A549 treated with AZD2906 at 1 μM for 4 hours (cell line): ENCODE results near the gene KIAA0408. TPM values are rescaled to one million over a fixed set of nuclear protein-coding genes. Genes with fewer than 3 reads are reported as not detected.

ENCODE experiments used
- total RNA-seq: library from RNA; stranded (reverse); fragments of 200-300 nt; extraction: Qiagen RNA extraction; gene quantifications from 5 replicates; pipeline ENCODE4 v1.2.3, GENCODE V29; 2022

Gene KIAA0408
- total RNA-seq = 5.1 to 5.8 TPM (median 5.6 TPM) in 5 replicates

DNA sequence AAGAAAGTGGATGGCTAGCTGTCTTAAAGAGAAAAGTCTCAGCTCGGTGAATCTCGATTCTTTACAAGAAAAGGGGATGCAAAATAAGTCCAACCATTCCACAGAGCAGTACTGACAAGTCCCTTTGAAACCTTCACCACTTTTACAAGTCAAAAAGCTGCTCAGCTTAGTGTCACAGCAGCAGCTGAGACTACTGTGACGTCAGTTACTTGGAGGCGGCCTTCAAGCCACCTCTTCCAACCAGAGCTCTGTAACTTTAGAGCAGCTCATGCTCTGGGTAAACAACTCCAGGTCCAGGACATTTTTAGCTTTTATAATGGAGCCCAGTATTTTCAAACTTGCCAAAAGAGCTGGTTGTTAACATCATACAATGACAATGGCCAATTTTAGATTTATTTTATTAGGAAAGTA lies at the start of gene KIAA0408:
KIAA0408 (minus strand) TSS at position 159 of the 411 bp plus-strand sequence. CDS start 5,408 bp downstream, outside the sequence.

Other genes with a start within 250 kb of the KIAA0408 start
- gene RNF146, start 192.5 kb downstream of the KIAA0408 start, total RNA-seq = 10.2 to 12.2 TPM (median 10.9 TPM) in 5 replicates
- 31.3 to 57.7 TPM (median 34.1 TPM) in 5 replicates for gene ECHDC1, start 115.8 kb downstream of the KIAA0408 start, total RNA-seq
- gene C6orf58, start 117.8 kb upstream of the KIAA0408 start, total RNA-seq = 0.07 to 0.18 TPM (median 0.13 TPM) in 5 replicates